Cortex of kidney (tissue), 1 donor: ENCODE data around the gene SPOCK2.

ENCODE experiments used
- DNase-seq: peaks from one replicate; lab custom pipeline; 2025; lab: John Stamatoyannopoulos, UW

The SPOCK2 gene

GRCh38 chr10:72009425-72010081 lies 78.8 kb downstream of the SPOCK2 start:
- DNase-seq = no peak

- no peak for DNase-seq
Measured at GRCh38 chr10:72009051-72009424, 79.3 kb downstream of the SPOCK2 start.
